ENCODE results near the gene PKHD1.

Gene PKHD1

DNA sequence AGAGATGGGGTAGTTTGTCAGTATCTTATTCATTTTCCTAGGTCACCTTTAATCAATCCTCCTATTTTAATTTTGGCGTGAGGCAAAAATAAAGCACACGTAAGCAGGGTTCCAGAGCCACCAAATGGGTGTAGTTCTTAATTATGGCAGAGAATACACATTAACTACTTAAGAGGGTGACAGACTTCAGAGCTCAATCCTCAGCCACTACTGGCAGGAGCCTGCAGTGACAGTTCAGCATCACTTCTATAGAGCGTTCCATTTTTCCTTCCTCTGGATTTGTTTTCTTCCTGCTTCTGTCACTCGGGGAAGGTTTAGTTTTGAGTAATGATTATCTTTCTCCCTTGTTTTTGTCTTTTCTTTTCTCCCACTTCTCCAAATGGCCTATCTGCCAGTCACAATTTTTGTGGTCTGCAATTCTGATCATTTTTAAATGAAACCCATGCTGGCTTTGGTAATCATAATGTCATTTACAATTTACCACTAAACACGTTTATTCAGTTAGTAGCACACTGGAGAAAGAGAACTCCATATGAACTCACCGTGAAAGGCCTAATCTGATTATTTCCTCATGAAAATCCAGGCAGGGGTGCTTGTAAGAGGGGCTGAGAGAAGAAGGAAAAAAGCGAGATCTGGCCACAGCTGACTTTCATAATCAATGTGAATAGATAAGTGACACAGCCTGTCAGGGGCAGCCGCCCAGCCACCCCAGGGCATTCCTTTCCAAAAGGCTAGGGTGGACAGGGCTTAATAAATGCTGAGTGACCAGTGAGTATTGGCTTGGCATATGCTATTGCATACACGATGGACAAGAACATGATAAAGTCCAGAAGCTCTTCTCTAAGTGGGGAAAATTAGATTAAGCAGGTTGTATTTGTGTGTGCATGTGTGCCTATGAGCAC lies 412.1 kb downstream of the PKHD1 start:
- no peak for DNase-seq

DNA sequence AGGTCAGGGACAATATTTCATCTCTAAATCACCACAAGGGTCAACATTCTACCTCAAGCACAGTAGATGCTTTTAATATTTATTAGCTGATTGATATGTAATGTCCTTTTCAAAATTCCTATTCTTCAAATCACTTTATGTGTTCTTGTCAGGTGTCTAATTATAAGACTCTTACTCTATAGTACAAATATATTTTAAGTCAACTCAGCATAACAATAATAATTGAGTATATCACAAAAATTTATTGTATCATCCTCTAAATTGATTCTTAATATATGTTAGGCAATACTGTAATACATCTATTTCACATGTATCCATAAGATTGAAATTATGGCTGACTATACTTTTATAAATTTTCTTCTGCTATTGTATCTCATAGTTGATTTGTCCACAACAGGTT lies 423.9 kb downstream of the PKHD1 start:
- no peak for DNase-seq

DNA sequence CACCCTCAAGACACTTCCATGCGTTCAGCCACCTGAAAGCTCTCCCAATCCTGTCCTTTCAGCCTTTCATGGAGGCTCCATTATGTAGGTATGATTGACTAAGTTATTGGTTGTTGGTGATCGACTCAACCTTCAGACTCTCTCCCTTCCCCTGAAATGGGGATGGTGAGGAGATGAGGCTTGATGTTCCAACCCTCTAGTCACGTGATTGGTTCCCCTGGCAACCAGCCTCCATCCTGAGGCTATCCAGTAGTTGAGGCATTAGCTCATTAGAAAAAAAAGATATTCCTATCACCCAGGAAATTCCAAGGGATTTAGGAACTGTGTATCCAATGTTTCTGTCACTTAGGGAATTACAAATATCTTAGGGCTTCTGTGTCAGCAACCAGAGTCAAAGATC lies 426.6 kb downstream of the PKHD1 start:
- DNase-seq = no peak

GRCh38 chr6:51657491-51657890 lies 429.9 kb downstream of the PKHD1 start:
- no peak for DNase-seq

GRCh38 chr6:51655517-51655916 lies 431.9 kb downstream of the PKHD1 start:
- DNase-seq = no peak

GRCh38 chr6:51654647-51655046 lies 432.8 kb downstream of the PKHD1 start:
- DNase-seq = no peak

GRCh38 chr6:51651132-51651817 lies 436.1 kb downstream of the PKHD1 start:
- DNase-seq = no peak

DNA sequence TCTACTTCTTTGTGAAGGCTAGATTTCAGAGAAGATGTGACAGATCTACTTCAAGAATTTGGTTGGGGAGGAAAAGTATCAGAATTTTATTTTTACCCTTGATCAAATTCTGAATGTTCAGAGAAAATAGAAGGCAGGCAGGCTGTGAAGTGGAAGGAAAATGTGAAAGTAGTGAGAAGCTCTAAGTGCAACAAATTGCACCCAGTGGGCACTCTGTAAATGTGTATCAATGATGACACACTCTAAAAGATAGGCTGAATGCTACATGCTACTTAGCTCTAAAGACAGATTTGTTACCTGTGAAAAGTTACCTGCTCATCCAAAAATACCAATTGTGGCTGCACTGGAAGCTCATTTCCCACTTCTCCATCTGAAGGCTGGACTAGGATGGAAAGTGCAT lies 438.6 kb downstream of the PKHD1 start:
- DNase-seq = no peak

- no peak for DNase-seq
Measured at GRCh38 chr6:51648236-51648635, 439.2 kb downstream of the PKHD1 start.

DNA sequence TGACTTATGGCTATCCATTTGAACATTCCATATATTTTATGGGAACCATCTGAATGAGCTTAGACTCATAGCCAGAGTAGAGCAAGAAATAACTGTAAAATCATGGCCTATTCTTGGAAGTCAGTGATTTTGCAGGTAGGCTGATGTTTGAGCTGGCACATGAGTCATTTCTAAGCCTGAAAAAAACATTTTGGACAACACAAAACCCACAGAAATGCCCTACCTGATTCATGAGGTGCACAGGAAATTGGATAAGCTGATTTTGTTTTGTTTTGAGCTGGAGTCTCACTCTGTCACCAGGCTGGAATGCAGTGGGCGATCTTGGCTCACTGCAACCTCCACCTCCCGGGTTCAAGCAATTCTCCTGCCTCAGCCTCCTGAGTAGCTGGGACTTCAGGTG lies 443.0 kb downstream of the PKHD1 start:
- no peak for DNase-seq

DNA sequence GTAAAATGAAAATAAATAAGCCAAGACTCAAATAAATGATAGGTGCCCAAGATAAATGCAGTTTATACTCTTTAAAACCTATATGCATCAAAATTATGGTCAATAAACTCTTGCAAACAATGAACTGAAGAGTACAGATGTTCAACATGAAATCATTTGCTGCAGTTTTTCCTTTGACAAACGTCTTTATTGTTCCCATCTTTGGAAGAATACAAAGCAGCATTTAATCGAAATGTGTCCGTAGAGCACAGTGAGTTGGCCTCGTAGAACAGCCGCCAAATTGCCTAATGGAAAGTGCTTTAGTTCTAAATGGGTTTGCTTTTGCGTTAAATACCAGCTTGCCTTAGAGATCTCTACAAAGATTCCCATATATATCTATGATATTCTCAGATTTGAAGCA lies 447.4 kb downstream of the PKHD1 start:
- no peak for DNase-seq

DNA sequence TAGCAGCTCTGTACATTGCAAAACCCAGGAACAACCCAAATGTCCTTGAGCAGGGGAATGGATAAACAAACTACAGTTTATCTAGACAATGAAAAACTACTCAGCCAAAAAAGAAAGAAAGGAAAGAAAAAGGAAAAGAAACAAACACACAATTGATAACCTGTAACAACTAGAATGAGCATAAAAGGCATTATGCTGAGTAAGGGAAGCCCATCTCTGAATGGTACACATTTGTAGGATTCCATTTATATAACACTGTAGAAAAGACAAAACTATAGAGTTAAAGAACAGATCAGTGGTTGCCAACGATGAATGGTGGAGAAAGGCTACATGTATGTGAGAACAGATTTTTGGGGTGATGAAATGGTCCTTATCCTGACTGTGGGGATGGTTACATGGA lies 454.0 kb downstream of the PKHD1 start:
- DNase-seq = no peak

- DNase-seq = no peak
Measured at GRCh38 chr6:51630011-51630410, 457.4 kb downstream of the PKHD1 start.

- no peak for DNase-seq
Measured at GRCh38 chr6:51626391-51626790, 461.0 kb downstream of the PKHD1 start.

- no peak for DNase-seq
Measured at GRCh38 chr6:51625566-51625965, 461.8 kb downstream of the PKHD1 start.

DNA sequence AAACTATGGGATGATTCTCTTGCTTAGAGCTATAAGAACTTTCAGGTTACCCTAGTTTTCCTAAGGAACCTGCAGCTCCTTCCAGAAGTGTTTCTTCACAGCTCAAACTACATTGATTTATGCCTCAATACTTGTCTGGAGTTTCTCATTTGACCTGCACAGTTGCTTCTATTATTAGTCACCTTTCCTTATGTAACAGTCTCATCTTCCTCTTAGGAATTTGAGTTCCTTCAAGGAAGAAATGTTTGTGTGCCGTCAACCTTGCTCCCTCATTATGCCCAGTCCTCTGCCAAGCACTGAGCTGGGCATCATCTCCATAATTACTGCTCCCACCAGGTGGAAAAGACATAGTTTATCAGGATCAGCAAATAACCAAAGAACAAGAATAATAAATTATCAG lies 466.4 kb downstream of the PKHD1 start:
- no peak for DNase-seq

DNA sequence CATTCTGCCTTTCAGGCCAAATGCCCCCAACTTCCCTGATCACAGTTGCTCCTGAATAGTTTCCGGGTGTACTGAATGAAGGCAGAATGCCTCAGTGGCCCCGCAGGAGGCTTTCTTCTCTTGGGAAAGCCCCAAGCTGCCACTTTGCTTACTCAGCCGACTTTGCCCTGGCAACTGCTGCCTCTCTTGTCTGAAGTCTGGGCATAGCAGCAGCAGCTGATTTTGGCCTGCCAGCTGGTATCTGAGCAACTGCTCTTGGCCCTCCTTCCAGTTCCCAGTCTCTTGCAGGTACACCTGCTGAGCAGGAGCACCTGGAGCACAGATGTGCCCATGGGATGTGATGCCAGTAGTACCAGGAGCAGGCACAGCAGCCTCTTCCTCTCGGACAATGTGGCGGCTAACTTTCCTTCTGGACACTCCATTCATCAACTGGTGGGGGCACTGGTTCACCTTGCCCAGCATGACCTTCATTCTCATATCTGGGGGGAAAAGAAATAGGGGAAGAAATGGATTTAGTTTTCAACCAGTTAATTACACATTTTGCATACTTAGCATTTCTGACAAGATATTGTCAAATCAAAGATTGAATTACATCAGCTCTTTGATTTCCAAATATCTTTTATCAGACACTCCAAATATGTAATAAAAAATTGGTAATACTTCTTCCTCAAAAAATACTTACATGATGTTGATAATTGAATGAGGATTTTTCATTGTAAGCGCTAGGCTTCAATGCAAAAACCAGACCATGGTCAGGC lies 468.2 kb downstream of the PKHD1 start:
- DNase-seq = no peak

DNA sequence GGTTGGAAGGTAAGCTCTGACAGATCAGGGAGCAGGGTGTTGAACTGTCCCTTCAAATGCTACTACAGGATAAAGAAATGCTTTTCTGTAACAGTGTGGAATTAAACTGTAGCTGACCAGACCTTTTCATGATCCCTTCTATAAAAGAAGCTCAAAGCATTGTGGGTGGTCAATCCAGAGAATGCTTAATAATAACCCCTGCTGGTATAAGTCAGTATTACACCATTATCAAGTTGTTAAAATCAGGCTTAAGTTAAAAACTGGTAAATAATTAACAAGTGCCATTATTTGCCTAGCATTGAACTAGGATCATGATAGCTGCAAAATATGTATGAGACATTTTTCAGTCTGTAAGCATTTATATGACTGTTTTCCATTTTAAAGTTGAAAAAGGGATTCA lies 468.9 kb downstream of the PKHD1 start:
- no peak for DNase-seq

DNA sequence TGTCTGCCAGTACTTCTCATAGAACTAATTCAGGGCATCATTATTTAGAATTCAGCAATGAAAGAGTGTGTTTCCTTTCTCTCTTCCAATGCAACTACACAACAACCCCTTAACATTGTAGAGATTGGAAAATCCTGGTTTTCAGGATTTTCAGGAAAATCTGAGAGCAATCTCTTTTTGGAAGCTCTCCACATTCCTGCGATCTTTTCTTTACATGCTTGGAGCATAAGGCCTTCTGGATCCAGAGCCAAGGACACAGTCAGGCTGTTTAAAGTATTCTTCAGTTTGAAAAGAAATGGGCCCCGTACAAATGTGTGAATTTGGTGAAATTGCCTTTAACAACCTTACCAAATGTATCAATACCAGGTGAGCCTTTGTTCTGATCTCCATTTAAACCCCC lies 469.7 kb downstream of the PKHD1 start:
- DNase-seq = no peak

- DNase-seq = no peak
Measured at GRCh38 chr6:51616243-51616642, 471.2 kb downstream of the PKHD1 start.

- no peak for DNase-seq
Measured at GRCh38 chr6:51614725-51615124, 472.7 kb downstream of the PKHD1 start.

DNA sequence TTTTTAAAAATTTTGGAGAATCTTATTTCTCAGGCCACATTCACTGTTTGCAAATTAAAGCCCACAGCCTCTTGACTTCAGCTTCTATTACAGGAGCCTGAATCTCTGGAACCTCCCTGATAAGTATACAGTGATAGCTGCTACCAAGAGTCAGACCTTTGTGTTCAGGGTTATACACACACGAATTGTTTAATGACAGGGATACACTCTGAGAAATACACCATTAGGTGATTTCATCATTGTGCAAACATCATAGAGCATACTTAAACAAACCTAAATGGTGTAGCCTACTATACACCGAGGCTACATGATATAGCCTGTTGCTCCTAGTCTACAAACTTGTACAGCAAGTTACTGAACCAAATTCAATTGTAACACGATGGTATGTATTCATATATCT lies 473.9 kb downstream of the PKHD1 start:
- no peak for DNase-seq

DNA sequence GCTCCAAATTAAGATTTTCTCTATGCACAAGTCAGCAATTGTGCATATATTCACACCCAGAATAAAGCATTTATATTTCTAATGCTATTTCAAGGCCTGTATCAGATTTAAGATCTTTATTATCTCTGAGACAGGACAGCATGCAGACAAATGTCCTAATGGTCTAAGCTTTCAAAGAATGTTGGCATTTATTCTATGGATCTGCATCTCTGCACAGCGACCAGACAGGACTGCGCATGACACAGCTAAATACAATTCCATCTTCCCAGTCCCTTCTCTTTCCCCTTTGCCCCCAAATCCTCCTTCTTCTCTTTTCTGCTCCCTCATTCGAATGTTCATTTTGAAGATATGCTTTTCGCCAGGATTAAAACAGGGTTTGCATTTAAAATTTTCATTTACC lies 478.5 kb downstream of the PKHD1 start:
- no peak for DNase-seq

DNA sequence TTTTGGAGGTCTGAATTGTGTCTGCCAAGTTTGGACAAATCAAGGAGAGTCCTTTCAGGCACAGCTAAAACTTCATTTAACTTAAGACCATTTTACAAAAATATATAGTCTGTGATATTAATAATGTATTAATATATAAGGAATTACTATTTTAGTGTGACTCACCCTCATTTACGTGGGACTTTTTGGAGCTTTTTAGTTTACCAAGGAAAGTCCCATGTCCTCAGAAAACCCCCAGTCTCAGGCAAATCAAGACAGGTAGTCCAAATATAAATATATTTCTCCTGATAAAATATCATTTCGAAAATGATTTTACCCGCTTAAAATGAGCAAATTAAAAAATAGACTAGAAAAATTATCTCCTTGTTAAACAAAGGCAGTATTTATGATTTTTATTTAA lies 479.0 kb downstream of the PKHD1 start:
- no peak for DNase-seq
